T-helper 1 cell (primary cell): Measurements from ENCODE around the gene TRIM44.
A peak's percentile ranks its signal among the peaks of the same experiment; 100 is the strongest.

Experiments
- DNase-seq, 5 donors: peaks; one replicate each; pipeline ENCODE4 v3.0.0-alpha.2; 2012 to 2020
- total RNA-seq, 4 donors: gene quantifications; one replicate each; lab custom pipeline; 2026; lab: John Stamatoyannopoulos, UW

Gene TRIM44
- total RNA-seq = 109 to 142 (median 128) reads per million in 4 donors

GRCh38 chr11:35662649-35663407, at the start of gene TRIM44:
Gene TRIM44, plus strand, starts transcription at chr11:35662775. Its CDS starts 337 bp downstream, at chr11:35663112.
- DNase-seq = peak; percentile 61 to 84 (median 70)

- DNase-seq = no peak
Measured at GRCh38 chr11:35614939-35615569, 47.5 kb upstream of the TRIM44 start.

DNA sequence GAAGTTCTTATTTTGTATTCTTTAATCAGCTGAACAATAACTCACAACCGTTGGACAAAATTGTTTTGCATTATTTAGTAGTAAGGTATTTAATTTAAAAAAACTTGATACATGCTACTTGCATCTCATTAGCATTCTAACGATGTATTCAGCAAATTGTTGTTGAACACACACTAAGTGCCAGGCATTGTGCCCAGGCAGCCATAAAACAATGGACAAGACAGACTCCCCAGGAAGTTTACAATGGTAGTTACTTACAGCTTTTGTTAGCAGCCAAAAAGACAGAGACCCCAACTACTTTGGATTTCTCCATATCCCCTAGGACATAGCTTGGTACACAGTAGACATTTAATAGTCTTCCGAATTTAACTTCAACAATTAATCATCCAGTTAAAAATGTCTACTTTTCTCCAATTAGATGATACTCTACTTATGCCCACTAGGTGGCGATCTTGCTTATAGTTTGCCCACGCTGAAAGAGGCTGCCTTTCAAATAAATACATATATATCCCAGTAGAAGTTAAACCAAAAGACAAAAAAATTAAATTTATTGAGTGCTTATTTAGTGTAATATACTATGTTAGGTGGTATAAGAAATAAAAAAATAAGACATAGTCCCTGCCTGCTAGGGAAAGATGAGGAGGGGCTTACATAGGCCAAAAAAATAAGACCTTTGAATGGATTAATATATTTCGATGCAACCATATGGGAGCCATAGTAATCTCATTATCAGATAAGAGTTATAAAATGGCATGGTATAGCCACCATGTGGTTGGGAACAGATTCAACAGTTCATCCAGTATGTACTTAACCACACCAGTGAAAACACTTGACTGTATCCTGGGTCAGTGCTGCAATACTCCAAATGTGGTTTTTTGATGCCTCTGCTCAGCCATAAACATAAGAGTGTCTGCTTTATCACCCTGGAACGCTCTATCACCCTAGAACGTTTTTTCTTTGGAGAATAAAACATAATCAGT, 46.4 kb upstream of the TRIM44 start:
- DNase-seq = peak in 1 of 5 donors; percentile 38

GRCh38 chr11:35617316-35617686, 45.3 kb upstream of the TRIM44 start:
- DNase-seq = no peak

DNA sequence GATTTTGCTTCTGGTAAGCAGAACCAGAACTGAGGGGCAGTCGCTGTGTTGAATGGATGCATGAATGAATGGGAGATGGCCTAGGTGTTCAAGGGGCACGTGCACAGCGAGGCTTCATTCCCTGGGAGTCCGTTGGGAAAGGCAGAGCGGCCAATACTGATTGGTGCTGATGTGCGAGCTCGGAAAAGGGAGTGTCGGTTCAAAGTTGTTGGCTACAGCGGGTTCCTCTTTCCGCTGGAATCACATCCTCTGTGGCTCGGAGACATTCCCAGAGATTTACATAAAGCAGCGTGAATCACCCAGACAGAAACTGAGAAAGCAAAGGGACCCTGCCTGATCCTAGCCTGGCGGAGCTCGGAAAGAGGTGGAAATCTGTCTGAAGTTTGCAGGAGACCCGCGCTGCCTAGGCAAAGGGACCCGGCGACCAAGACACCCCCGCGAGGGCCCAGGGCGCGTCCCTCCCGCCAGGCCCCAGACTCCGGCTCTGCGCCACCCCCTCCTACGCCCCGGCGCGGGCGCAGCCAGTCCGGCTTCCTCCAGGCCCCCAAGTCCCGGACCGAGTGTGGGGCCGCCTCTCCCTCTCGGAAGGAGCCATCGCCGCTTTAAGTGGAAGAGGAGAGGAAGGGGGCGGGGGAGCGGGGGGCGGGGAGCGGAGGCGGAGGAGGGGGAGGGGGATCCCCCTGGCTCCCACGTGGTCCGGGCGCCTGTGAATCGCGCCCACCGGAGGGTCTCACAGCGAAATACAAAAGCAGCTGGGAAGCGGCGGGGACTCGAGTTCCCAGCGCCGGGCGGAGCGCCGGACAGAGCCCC, 44.7 kb upstream of the TRIM44 start, which contains the start of gene FJX1:
Gene FJX1 (plus strand): TSS at position 774 of the 810 bp plus-strand sequence. CDS start 177 bp downstream, outside the sequence.
- DNase-seq = no peak

DNA sequence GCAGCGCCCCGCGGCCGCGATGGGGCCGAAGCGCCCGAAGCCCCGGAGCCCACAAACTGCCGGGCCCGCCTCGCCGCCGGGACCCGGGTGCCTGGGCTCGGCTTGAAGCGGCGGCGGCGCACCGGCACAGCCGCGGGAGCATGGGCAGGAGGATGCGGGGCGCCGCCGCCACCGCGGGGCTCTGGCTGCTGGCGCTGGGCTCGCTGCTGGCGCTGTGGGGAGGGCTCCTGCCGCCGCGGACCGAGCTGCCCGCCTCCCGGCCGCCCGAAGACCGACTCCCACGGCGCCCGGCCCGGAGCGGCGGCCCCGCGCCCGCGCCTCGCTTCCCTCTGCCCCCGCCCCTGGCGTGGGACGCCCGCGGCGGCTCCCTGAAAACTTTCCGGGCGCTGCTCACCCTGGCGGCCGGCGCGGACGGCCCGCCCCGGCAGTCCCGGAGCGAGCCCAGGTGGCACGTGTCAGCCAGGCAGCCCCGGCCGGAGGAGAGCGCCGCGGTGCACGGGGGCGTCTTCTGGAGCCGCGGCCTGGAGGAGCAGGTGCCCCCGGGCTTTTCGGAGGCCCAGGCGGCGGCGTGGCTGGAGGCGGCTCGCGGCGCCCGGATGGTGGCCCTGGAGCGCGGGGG, 44.0 kb upstream of the TRIM44 start:
- peak in 1 of 5 donors; percentile 3 for DNase-seq

DNA sequence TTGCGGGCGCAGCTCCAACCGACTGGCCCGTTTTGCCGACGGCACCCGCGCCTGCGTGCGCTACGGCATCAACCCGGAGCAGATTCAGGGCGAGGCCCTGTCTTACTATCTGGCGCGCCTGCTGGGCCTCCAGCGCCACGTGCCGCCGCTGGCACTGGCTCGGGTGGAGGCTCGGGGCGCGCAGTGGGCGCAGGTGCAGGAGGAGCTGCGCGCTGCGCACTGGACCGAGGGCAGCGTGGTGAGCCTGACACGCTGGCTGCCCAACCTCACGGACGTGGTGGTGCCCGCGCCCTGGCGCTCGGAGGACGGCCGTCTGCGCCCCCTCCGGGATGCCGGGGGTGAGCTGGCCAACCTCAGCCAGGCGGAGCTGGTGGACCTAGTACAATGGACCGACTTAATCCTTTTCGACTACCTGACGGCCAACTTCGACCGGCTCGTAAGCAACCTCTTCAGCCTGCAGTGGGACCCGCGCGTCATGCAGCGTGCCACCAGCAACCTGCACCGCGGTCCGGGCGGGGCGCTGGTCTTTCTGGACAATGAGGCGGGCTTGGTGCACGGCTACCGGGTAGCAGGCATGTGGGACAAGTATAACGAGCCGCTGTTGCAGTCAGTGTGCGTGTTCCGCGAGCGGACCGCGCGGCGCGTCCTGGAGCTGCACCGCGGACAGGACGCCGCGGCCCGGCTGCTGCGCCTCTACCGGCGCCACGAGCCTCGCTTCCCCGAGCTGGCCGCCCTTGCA, 43.3 kb upstream of the TRIM44 start:
- DNase-seq = no peak

GRCh38 chr11:35619855-35620640, 42.5 kb upstream of the TRIM44 start:
- no peak for DNase-seq

DNA sequence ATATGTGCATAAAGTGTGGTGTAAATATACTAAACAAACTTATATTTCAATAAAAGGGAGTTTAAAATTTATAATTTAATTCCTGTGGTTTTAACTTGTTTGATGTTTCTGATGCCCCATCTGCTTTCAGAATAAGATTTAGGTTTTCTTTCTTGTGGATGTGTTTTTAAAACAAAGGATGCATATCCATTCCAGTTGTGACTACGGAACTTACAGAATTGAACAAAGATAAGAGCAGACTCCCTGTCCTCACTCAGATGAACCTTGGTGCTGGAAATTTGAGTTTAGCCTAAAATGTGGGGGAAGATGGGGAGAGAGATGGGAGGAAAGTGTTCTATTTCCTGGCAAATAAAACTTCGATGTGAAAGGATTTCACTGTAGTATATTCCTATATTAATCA, 41.8 kb upstream of the TRIM44 start:
- DNase-seq = no peak

DNA sequence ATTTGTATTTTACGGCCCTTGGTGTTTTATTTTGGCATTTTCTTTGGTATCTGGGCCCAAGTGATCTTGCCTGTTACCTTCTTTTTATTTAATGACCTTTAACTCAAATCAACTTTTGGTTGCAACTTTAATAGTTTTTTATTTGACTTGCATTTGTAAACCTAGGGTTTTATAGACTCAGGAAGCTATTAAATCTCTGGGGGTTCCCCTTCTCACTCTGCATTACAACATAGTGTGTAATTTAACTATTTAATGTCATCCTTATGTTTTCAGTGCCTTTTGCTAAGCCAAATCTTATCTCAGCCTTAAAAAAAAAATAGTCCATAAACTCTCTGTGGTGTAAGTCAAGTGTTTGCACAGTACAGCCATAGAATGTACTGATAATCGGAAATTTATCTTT, 41.0 kb upstream of the TRIM44 start:
- no peak for DNase-seq

DNA sequence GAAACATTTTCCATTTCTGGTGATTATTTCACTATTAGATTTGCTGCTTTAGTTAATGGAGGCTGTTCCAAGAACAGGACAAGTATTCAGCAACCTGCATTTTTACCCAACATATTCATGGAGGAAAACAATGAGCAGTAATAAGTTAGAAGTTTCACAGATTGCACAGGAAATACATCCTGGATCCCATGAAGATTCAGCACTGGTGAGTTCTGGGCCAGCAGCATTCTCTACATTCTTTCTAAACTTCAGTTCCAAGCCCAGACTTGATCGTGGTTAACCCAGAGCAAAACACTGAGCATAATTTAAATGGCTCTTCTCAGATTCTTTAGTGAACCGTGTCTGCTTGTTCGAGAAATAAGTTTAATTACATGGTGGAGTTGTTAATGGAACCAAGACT, 40.5 kb upstream of the TRIM44 start:
- no peak for DNase-seq

GRCh38 chr11:35623621-35624168, 38.9 kb upstream of the TRIM44 start:
- no peak for DNase-seq

DNA sequence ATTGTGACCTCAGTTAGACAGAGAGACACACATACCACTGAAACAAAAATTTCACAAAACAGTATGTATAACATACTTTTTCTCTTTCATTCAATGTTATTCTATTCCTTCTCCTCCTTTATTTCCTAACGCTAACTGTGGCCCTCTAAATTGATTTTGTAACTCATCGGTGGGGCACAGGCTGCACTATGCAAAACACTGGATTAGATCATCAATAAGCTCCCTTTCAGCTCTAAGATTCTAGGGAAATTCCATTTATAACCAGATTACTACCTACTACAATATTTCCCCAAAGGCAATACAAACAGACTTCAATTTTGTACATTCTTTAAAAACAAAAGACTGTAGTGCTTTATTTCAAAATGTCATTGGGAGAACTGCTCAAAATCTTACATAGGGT, 38.3 kb upstream of the TRIM44 start:
- DNase-seq = no peak

DNA sequence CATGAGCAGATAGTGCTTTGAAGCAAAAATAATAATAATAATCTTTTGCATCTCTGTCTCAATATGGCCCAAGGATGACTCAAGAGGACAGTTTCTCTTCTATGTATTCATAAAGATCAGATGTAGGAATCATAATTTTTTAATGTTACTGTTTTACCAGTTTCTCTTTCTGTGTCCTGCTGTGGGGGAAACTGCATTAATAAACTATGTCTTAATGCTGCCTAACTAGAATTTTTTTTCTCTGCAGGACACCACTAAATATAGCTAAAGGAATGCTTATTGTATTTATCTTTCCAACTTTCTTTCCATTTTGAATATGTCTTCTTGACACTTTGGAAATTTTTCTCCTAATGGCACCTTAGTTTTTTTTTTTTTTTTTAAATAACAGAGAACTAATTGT, 37.8 kb upstream of the TRIM44 start:
- no peak for DNase-seq

DNA sequence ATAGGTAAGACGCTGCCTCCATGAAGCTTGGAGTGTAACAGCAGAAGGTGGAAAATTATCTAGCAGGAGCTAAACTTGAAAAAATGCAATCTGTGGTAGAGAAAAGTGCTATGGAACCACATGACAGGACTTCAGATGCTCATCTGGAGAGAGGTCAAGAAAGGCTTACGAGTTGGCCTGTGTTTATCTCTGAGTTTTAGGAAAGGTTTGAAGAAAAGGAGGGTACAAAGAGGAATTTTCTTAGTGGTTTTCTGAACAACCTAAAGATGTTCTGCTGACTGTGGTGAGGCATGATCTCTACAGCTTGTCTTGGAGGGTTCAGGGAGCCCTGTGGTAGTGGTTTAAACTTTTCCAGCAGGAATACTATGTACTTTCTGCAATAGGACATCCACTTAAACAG, 36.1 kb upstream of the TRIM44 start:
- no peak for DNase-seq

- no peak for DNase-seq
Measured at GRCh38 chr11:35629511-35629910, 33.1 kb upstream of the TRIM44 start.

- no peak for DNase-seq
Measured at GRCh38 chr11:35629914-35630313, 32.7 kb upstream of the TRIM44 start.

DNA sequence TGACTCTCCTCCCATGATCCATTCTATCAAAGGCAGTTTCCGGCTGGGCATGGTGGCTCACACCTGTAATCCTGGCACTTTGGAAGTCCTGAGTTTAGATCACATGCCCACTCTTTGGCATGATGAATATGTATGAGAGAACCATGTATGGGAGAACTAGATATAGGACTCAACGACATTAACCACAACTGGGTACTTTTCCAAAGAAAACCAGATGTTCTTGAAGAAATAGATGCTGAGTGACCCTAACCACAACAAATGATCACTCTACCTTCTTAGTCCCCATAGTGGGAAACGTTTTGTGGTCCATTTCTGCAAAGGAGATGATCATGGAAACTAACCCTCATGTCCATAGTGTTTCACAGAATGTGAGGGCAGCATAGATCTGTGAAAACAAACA, 30.7 kb upstream of the TRIM44 start:
- no peak for DNase-seq

GRCh38 chr11:35632301-35632700, 30.3 kb upstream of the TRIM44 start:
- DNase-seq = no peak
